ENCODE results near the gene OGFOD1.
A peak's percentile ranks its signal among the peaks of the same experiment; 100 is the strongest.

Gene OGFOD1

DNA sequence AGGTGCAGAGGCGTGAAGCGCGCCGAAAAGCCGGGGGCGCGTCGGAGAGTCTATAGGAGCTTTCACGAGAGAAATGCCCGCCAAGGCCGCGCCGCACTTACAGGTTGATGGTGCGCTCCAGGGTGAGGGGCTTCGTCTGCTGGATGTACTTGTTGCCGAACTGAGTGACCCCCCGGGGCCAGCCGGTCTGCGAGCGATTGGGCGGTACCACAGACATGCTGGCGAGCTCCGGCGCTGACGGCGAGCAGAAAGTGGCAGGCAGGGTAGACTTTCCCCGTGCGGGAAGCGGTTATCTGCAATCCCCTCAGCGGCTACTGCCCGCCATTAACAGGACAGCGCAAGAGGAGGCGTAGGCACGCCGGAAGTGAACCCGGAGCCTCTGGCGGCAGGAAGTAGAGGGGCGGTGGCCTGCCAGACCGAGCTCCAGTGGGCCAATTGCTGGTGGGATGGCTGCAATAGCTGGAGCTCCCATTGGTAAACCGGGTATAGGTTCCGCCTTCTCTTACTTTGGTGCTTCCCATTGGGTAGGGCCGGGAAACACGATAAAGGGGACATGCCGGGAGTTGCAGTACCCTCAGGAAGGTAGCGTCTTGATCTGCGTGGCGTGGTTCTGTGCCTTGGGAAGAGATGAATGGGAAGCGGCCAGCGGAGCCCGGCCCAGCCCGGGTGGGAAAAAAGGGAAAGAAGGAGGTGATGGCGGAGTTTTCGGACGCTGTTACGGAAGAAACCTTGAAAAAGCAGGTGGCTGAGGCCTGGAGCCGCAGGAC is at the start of gene OGFOD1, which contains the start of gene NUDT21:
OGFOD1 (plus strand) TSS at position 569 of the 767 bp plus-strand sequence; CDS start at position 628, 59 bp downstream.
NUDT21 (minus strand) TSS at position 347 of the 767 bp plus-strand sequence; CDS start at position 217, 130 bp downstream.
- Histone ChIP-seq H3K9me3 (ENCODE audit: control insufficient read depth in 2 of 2, low read length in 2 of 2) (no peaks in the 10 kb centered on the region), H3K9ac (ENCODE audit: low read depth in 1 of 2, low read length in 2 of 2) (peak within 1 kb of the TSS; percentile 81 to 88), H3K36me3 (ENCODE audit: control insufficient read depth in 2 of 2, insufficient read depth in 2 of 2, low read length in 2 of 2) (peaks cover 2 to 20% of the 10 kb centered on the region in 2 donors), H3K4me1 (ENCODE audit: control insufficient read depth in 2 of 2, insufficient read depth in 2 of 2, low read length in 2 of 2) (peaks cover 16% of the 10 kb centered on the region in 2 donors), H3K27me3 (ENCODE audit: control insufficient read depth in 2 of 2, insufficient read depth in 2 of 2, low read length in 2 of 2) (no peaks in the 10 kb centered on the region), H3K27ac (ENCODE audit: low read depth in 2 of 2, low read length in 2 of 2) (peak within 1 kb of the TSS; percentile 81 to 84), H3K4me3 (ENCODE audit: low read length in 2 of 2) (peak within 1 kb of the TSS; percentile 89 to 98)

DNA sequence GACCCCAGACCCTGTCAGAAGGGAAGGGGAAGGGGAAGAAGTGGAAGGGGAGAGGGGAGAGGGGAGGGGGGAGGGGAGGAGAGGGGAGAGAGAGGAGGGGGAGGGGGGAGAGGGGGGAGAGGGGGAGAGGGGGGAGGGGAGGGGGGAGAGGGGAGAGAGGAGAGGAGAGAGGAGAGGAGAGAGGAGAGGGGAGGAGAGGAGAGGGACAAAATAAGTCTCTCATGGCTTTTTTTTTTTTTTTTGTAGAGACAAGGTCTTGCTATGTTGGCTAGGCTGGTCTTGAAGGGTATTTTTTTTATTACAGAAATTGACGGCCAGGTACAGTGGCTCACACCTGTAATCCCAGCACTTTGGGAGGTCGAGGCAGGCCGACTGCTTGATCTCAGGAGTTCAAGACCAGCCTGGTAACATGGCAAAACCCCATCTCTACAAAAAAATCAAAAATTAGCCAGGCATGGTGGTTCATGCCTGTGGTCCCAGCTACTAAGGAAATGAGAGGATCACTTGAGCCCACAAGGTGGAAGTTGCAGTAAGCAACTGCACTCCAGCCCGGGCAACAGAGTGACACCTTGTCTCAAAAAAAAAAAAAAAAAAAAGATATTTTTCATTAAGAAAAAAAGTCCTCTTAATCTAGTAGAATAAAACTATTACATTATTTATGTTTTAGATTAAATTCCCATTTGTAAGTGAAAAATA is 45.2 kb upstream of the OGFOD1 start:
- H3K27me3 ChIP-seq (ENCODE audit: control insufficient read depth in 2 of 2, insufficient read depth in 2 of 2, low read length in 2 of 2), result no peaks in the 10 kb centered on the region
- H3K9ac ChIP-seq (ENCODE audit: low read depth in 1 of 2, low read length in 2 of 2), result no peak overlapping the region
- H3K9me3 ChIP-seq (ENCODE audit: control insufficient read depth in 2 of 2, low read length in 2 of 2), result no peaks in the 10 kb centered on the region
- peaks cover 41 to 52% of the 10 kb centered on the region in 2 donors for H3K36me3 ChIP-seq (ENCODE audit: control insufficient read depth in 2 of 2, insufficient read depth in 2 of 2, low read length in 2 of 2)
- H3K4me1 ChIP-seq (ENCODE audit: control insufficient read depth in 2 of 2, insufficient read depth in 2 of 2, low read length in 2 of 2), result peaks cover 0 to 16% of the 10 kb centered on the region in 2 donors
- no peak overlapping the region for H3K27ac ChIP-seq (ENCODE audit: low read depth in 2 of 2, low read length in 2 of 2)
- H3K4me3 ChIP-seq (ENCODE audit: low read length in 2 of 2), result no peak overlapping the region

DNA sequence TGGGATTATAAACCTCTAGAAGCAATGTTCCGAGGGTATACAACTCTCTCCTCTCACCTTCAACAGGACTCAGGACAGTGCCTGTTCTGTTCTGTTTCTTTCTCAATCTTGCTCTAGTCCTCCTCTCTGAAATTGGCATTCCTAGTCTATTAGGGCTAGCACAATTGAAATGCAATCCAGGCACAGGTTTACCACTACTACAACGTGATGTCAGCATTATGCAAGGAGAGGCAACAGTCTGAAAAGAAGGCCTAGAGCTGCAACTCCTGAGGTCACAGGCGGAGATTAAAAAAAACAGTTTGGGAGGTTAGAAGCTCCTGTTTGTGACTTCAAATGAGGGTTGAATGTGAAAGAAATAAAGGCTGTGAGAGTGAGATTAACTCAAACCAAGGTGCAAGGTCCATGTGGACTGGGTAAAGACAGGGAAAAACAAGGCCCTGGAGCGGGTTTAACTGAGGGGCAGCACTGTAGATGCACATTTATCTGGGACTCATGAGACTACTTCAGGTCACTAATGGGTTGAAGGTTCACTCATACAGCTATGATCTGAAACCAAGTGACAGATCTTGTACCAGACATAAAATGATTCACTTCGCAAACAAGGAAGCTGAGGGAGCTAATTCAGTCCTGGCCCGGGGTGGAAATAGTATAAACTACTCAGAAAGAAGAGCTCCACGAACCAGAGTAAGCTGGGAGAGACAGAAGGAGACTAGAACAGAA is 42.8 kb upstream of the OGFOD1 start:
- H3K27ac ChIP-seq (ENCODE audit: low read depth in 2 of 2, low read length in 2 of 2), result peak overlapping the region; percentile 66 to 80
- H3K4me3 ChIP-seq (ENCODE audit: low read length in 2 of 2), result peak overlapping the region in 1 of 2 donors; percentile 8
- H3K9me3 ChIP-seq (ENCODE audit: control insufficient read depth in 2 of 2, low read length in 2 of 2), result no peaks in the 10 kb centered on the region
- H3K27me3 ChIP-seq (ENCODE audit: control insufficient read depth in 2 of 2, insufficient read depth in 2 of 2, low read length in 2 of 2), result no peaks in the 10 kb centered on the region
- H3K36me3 ChIP-seq (ENCODE audit: control insufficient read depth in 2 of 2, insufficient read depth in 2 of 2, low read length in 2 of 2), result peaks cover 21 to 35% of the 10 kb centered on the region in 2 donors
- H3K9ac ChIP-seq (ENCODE audit: low read depth in 1 of 2, low read length in 2 of 2), result peak overlapping the region in 1 of 2 donors; percentile 16
- H3K4me1 ChIP-seq (ENCODE audit: control insufficient read depth in 2 of 2, insufficient read depth in 2 of 2, low read length in 2 of 2), result peaks cover 0 to 16% of the 10 kb centered on the region in 2 donors

DNA sequence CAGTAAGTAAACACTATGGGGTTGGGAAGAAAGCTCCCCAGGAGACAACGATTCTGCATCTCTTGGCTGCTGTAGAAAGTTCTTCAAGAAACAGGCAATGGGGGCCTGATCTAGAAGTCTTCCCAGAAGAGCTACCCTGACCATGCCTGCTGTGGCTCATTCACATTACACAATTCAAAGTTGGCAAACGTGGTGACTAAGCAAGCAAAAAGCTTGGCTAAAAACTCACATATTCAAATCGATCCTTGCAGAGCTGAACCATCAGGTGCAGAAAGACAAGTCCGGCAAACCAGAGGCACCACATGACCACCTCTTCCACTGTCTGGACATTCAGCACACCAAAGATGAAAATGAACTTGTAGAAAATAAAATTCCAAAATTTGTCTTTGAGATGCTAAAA is 42.2 kb upstream of the OGFOD1 start:
- Histone ChIP-seq H3K4me3 (ENCODE audit: low read length in 2 of 2) (peak overlapping the region in 1 of 2 donors; percentile 8), H3K9me3 (ENCODE audit: control insufficient read depth in 2 of 2, low read length in 2 of 2) (no peaks in the 10 kb centered on the region), H3K9ac (ENCODE audit: low read depth in 1 of 2, low read length in 2 of 2) (peak overlapping the region in 1 of 2 donors; percentile 16), H3K36me3 (ENCODE audit: control insufficient read depth in 2 of 2, insufficient read depth in 2 of 2, low read length in 2 of 2) (peaks cover 17 to 32% of the 10 kb centered on the region in 2 donors), H3K27ac (ENCODE audit: low read depth in 2 of 2, low read length in 2 of 2) (peak overlapping the region; percentile 66 to 80), H3K27me3 (ENCODE audit: control insufficient read depth in 2 of 2, insufficient read depth in 2 of 2, low read length in 2 of 2) (no peaks in the 10 kb centered on the region), H3K4me1 (ENCODE audit: control insufficient read depth in 2 of 2, insufficient read depth in 2 of 2, low read length in 2 of 2) (peaks cover 0 to 16% of the 10 kb centered on the region in 2 donors)

DNA sequence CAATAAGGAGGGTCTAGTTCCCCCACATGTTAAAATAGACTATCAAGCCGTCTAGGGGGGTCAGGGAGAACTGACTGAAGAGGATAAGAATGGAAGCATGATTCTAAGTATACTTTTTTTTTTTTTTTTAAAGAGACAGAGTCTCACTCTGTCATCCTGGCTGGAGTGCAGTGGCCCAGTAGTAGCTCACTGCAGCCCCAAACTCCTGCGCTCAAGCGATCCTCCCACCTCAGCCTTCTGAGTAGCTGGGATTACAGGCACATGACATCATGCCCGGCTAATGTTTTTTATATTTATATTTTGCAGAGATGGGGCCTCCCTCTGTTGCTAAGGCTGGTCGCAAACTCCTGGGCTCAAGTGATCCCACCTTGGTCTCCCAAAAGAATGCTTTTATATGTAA is 40.2 kb upstream of the OGFOD1 start:
- no peaks in the 10 kb centered on the region for H3K9me3 ChIP-seq (ENCODE audit: control insufficient read depth in 2 of 2, low read length in 2 of 2)
- H3K4me3 ChIP-seq (ENCODE audit: low read length in 2 of 2), result no peak overlapping the region
- peaks cover 0 to 16% of the 10 kb centered on the region in 2 donors for H3K4me1 ChIP-seq (ENCODE audit: control insufficient read depth in 2 of 2, insufficient read depth in 2 of 2, low read length in 2 of 2)
- no peak overlapping the region for H3K9ac ChIP-seq (ENCODE audit: low read depth in 1 of 2, low read length in 2 of 2)
- H3K27me3 ChIP-seq (ENCODE audit: control insufficient read depth in 2 of 2, insufficient read depth in 2 of 2, low read length in 2 of 2), result no peaks in the 10 kb centered on the region
- peaks cover 4 to 21% of the 10 kb centered on the region in 2 donors for H3K36me3 ChIP-seq (ENCODE audit: control insufficient read depth in 2 of 2, insufficient read depth in 2 of 2, low read length in 2 of 2)
- no peak overlapping the region for H3K27ac ChIP-seq (ENCODE audit: low read depth in 2 of 2, low read length in 2 of 2)

DNA sequence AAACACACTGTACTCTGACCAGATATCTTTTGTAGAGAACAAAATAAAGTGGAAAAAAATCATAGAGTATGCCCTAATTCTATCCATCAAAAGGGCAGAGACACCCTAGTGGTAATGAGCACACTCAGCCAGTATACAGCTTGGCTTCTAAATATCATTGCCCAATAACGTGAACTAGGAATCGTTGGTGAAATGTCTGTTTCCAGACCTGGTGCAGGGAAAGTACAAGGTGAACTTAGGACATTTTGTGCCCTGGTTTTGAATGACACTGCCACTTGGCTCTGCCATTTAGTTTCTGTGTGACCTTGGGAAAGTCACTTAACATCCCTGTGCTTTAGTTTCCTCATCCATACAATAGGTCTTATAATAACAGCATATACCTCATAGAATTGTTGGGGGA is 39.7 kb upstream of the OGFOD1 start:
- Histone ChIP-seq H3K36me3 (ENCODE audit: control insufficient read depth in 2 of 2, insufficient read depth in 2 of 2, low read length in 2 of 2) (peaks cover 4 to 21% of the 10 kb centered on the region in 2 donors), H3K4me3 (ENCODE audit: low read length in 2 of 2) (no peak overlapping the region), H3K27me3 (ENCODE audit: control insufficient read depth in 2 of 2, insufficient read depth in 2 of 2, low read length in 2 of 2) (no peaks in the 10 kb centered on the region), H3K9me3 (ENCODE audit: control insufficient read depth in 2 of 2, low read length in 2 of 2) (no peaks in the 10 kb centered on the region), H3K9ac (ENCODE audit: low read depth in 1 of 2, low read length in 2 of 2) (no peak overlapping the region), H3K4me1 (ENCODE audit: control insufficient read depth in 2 of 2, insufficient read depth in 2 of 2, low read length in 2 of 2) (peaks cover 0 to 16% of the 10 kb centered on the region in 2 donors), H3K27ac (ENCODE audit: low read depth in 2 of 2, low read length in 2 of 2) (no peak overlapping the region)

DNA sequence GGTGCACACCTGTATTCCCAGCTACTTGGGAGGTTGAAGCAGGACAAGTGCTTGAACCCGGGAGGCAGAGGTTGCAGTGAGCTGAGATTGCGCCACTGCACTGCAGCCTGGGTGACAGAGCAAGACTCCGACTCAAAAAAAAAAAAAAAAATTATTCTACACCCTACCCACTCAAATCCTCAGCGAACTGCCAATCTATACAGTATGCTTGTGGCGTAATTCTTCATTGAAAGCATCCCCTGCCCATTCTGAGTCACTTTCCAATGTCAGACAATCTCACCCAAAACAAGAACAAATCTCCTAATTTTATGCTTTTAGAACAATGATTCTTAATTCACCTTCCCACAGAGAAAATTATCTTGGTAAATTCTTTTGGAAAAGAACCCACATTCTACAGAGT is 38.0 kb upstream of the OGFOD1 start:
- H3K9ac ChIP-seq (ENCODE audit: low read depth in 1 of 2, low read length in 2 of 2), result no peak overlapping the region
- H3K27me3 ChIP-seq (ENCODE audit: control insufficient read depth in 2 of 2, insufficient read depth in 2 of 2, low read length in 2 of 2), result no peaks in the 10 kb centered on the region
- H3K27ac ChIP-seq (ENCODE audit: low read depth in 2 of 2, low read length in 2 of 2), result no peak overlapping the region
- H3K4me1 ChIP-seq (ENCODE audit: control insufficient read depth in 2 of 2, insufficient read depth in 2 of 2, low read length in 2 of 2), result peaks cover 0 to 8% of the 10 kb centered on the region in 2 donors
- H3K9me3 ChIP-seq (ENCODE audit: control insufficient read depth in 2 of 2, low read length in 2 of 2), result no peaks in the 10 kb centered on the region
- no peak overlapping the region for H3K4me3 ChIP-seq (ENCODE audit: low read length in 2 of 2)
- peaks cover 0 to 12% of the 10 kb centered on the region in 2 donors for H3K36me3 ChIP-seq (ENCODE audit: control insufficient read depth in 2 of 2, insufficient read depth in 2 of 2, low read length in 2 of 2)

DNA sequence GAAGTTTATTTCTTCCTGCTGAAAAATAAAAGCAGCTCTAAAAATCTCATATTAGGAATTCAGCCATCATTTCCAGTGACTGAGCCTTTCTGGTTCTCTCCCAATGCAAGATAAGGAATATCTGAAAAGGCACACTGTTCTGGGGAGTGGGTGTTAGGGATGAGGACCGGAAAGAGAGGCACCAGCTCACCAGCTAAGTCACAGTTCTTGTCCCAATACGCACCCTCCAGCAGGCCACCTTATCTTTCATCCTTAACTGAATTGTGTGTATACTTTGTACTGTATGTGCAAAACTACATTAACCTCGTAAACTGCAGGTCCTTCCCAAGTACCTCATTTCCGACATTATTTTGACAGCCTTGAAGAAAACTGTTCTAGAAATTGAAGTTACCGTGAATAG is 37.0 kb upstream of the OGFOD1 start:
- no peak overlapping the region for H3K9ac ChIP-seq (ENCODE audit: low read depth in 1 of 2, low read length in 2 of 2)
- no peaks in the 10 kb centered on the region for H3K4me1 ChIP-seq (ENCODE audit: control insufficient read depth in 2 of 2, insufficient read depth in 2 of 2, low read length in 2 of 2)
- H3K9me3 ChIP-seq (ENCODE audit: control insufficient read depth in 2 of 2, low read length in 2 of 2), result no peaks in the 10 kb centered on the region
- H3K27ac ChIP-seq (ENCODE audit: low read depth in 2 of 2, low read length in 2 of 2), result no peak overlapping the region
- H3K27me3 ChIP-seq (ENCODE audit: control insufficient read depth in 2 of 2, insufficient read depth in 2 of 2, low read length in 2 of 2), result no peaks in the 10 kb centered on the region
- no peak overlapping the region for H3K4me3 ChIP-seq (ENCODE audit: low read length in 2 of 2)
- peaks cover 0 to 5% of the 10 kb centered on the region in 2 donors for H3K36me3 ChIP-seq (ENCODE audit: control insufficient read depth in 2 of 2, insufficient read depth in 2 of 2, low read length in 2 of 2)

DNA sequence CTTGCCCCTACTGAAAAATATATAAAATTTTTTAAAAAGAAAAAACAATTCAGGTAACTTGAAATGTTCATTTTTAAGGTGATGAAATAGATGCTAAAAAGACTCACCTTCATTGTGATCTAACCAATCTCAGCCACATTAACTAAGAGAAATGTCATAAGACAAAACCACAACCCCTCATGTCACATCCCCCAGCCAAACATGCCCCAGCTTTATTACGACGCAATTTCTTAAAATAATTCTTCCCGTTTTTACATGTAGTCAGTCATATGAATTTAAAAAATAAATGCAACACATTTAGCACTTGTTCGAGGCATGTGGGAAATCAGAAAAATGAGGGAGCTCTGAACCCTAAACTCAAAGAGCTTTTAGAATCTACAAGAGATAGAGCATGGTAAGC is 35.5 kb upstream of the OGFOD1 start:
- H3K4me3 ChIP-seq (ENCODE audit: low read length in 2 of 2), result no peak overlapping the region
- H3K27ac ChIP-seq (ENCODE audit: low read depth in 2 of 2, low read length in 2 of 2), result no peak overlapping the region
- peaks cover 0 to 5% of the 10 kb centered on the region in 2 donors for H3K36me3 ChIP-seq (ENCODE audit: control insufficient read depth in 2 of 2, insufficient read depth in 2 of 2, low read length in 2 of 2)
- no peak overlapping the region for H3K9ac ChIP-seq (ENCODE audit: low read depth in 1 of 2, low read length in 2 of 2)
- no peaks in the 10 kb centered on the region for H3K9me3 ChIP-seq (ENCODE audit: control insufficient read depth in 2 of 2, low read length in 2 of 2)
- no peaks in the 10 kb centered on the region for H3K4me1 ChIP-seq (ENCODE audit: control insufficient read depth in 2 of 2, insufficient read depth in 2 of 2, low read length in 2 of 2)
- H3K27me3 ChIP-seq (ENCODE audit: control insufficient read depth in 2 of 2, insufficient read depth in 2 of 2, low read length in 2 of 2), result no peaks in the 10 kb centered on the region
